ENCODE measurements around the gene TGM2.

DNA sequence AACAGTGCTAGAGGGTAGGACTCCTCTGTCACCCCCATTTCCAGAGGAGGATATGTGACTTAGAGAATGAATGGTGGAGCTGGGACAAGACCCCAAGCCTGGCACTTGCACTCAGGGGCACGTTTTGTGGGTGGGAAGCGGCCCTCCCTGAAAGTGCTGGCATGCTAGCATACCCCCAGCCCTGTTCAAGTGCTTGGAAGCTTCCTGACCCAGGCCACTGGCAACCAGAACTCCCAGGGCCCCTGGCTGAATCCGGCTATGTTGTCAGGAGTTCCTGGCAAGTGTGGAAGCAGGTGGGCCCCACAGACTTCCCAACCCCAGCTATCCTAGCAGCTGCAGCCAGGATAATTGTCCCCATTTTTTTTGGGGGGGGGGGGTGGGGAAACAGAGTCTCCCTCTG lies 35.6 kb upstream of the TGM2 start:
- TF ChIP-seq POLR2AphosphoS5 (IDR thresholded peaks at IDR 0.05) (no peak), POLR2A (IDR thresholded peaks at IDR 0.05) (no peak)
- TF ChIP-seq, protein P1, sequence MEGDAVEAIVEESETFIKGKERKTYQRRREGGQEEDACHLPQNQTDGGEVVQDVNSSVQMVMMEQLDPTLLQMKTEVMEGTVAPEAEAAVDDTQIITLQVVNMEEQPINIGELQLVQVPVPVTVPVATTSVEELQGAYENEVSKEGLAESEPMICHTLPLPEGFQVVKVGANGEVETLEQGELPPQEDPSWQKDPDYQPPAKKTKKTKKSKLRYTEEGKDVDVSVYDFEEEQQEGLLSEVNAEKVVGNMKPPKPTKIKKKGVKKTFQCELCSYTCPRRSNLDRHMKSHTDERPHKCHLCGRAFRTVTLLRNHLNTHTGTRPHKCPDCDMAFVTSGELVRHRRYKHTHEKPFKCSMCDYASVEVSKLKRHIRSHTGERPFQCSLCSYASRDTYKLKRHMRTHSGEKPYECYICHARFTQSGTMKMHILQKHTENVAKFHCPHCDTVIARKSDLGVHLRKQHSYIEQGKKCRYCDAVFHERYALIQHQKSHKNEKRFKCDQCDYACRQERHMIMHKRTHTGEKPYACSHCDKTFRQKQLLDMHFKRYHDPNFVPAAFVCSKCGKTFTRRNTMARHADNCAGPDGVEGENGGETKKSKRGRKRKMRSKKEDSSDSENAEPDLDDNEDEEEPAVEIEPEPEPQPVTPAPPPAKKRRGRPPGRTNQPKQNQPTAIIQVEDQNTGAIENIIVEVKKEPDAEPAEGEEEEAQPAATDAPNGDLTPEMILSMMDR (IDR thresholded peaks at IDR 0.05 in 8 of 11, conservative IDR thresholded peaks at IDR 0.05 in 3 of 11), result no peak

All from spleen (tissue), 7 donors.